NCI-H82 (cell line): ENCODE data around the gene ZNF341.

Experiments
- DNase-seq: peaks from one replicate; lab custom pipeline; 2025; lab: John Stamatoyannopoulos, UW

The ZNF341 gene

GRCh38 chr20:33702861-33703260, 28.9 kb upstream of the ZNF341 start:
- peak; percentile 88 for DNase-seq

- DNase-seq, result no peak
Measured at GRCh38 chr20:33703498-33704137, 28.2 kb upstream of the ZNF341 start.

GRCh38 chr20:33704197-33704924, 27.4 kb upstream of the ZNF341 start:
- no peak for DNase-seq

- DNase-seq, result no peak
Measured at GRCh38 chr20:33707668-33708067, 24.1 kb upstream of the ZNF341 start.

- peak; percentile 43 for DNase-seq
Measured at GRCh38 chr20:33709398-33709797, 22.4 kb upstream of the ZNF341 start.

GRCh38 chr20:33709905-33710541, 21.8 kb upstream of the ZNF341 start:
- DNase-seq, result no peak

GRCh38 chr20:33710681-33711445, 20.9 kb upstream of the ZNF341 start:
- DNase-seq, result no peak

GRCh38 chr20:33711446-33711738, 20.4 kb upstream of the ZNF341 start:
- DNase-seq, result no peak

- DNase-seq, result no peak
Measured at GRCh38 chr20:33713865-33714367, 17.9 kb upstream of the ZNF341 start.

GRCh38 chr20:33716498-33716897, 15.3 kb upstream of the ZNF341 start:
- no peak for DNase-seq

GRCh38 chr20:33719277-33719988, 12.4 kb upstream of the ZNF341 start:
- DNase-seq, result no peak

GRCh38 chr20:33719989-33720709, 11.6 kb upstream of the ZNF341 start, which contains the start of gene PXMP4:
TSS of gene PXMP4 (minus strand) at chr20:33720310. CDS start at chr20:33720207, 103 bp downstream.
- peak; percentile 93 for DNase-seq

GRCh38 chr20:33721391-33722140, 10.2 kb upstream of the ZNF341 start:
- DNase-seq, result no peak

- DNase-seq, result no peak
Measured at GRCh38 chr20:33724439-33725094, 7.2 kb upstream of the ZNF341 start.

- DNase-seq, result no peak
Measured at GRCh38 chr20:33725607-33726264, 6.1 kb upstream of the ZNF341 start.

- DNase-seq, result no peak
Measured at GRCh38 chr20:33727115-33727479, 4.7 kb upstream of the ZNF341 start.

GRCh38 chr20:33727806-33728205, 4.0 kb upstream of the ZNF341 start:
- DNase-seq, result no peak

- DNase-seq, result no peak
Measured at GRCh38 chr20:33728463-33728862, 3.3 kb upstream of the ZNF341 start.

GRCh38 chr20:33729101-33729500, 2.7 kb upstream of the ZNF341 start:
- no peak for DNase-seq
